Measurements from ENCODE around the gene COX6A2.

The COX6A2 gene

GRCh38 chr16:31386157-31386984 lies 41.8 kb downstream of the COX6A2 start:
- Histone ChIP-seq H3K9me3 (no peaks in the 10 kb centered on the region), H3K4me1 (no peaks in the 10 kb centered on the region), H3K4me3 (ENCODE audit: low read depth, low read length) (no peak overlapping the region), H3K36me3 (no peaks in the 10 kb centered on the region), H3K27me3 (peaks cover 9% of the 10 kb centered on the region; the same call in 1 of the 2 replicates)
- TF ChIP-seq CTCF (IDR thresholded peaks at IDR 0.05; ENCODE audit: low read depth, low read length) = no peak
- DNase-seq = no peak

GRCh38 chr16:31385680-31386079 lies 42.5 kb downstream of the COX6A2 start:
- Histone ChIP-seq H3K36me3 (no peaks in the 10 kb centered on the region), H3K27me3 (peaks cover 9% of the 10 kb centered on the region; the same call in 1 of the 2 replicates), H3K4me1 (no peaks in the 10 kb centered on the region), H3K9me3 (no peaks in the 10 kb centered on the region), H3K4me3 (ENCODE audit: low read depth, low read length) (no peak overlapping the region)
- no peak for DNase-seq
- TF ChIP-seq CTCF (IDR thresholded peaks at IDR 0.05; ENCODE audit: low read depth, low read length) = no peak

- peak; percentile 73 for TF ChIP-seq CTCF (IDR thresholded peaks at IDR 0.05; ENCODE audit: low read depth, low read length)
- Histone ChIP-seq H3K27me3 (0 out of 2 replicates have a peak, but pooled peaks cover 4% of the 10 kb centered on the region), H3K4me1 (no peaks in the 10 kb centered on the region), H3K36me3 (no peaks in the 10 kb centered on the region), H3K4me3 (ENCODE audit: low read depth, low read length) (no peak overlapping the region), H3K9me3 (no peaks in the 10 kb centered on the region)
- peak; percentile 63 for DNase-seq
These were observed 45.5 kb downstream of the COX6A2 start for GRCh38 chr16:31382485-31383161.

GRCh38 chr16:31380201-31380600 lies 48.0 kb downstream of the COX6A2 start:
- no peak for DNase-seq
- H3K36me3 ChIP-seq = no peaks in the 10 kb centered on the region
- TF ChIP-seq CTCF (IDR thresholded peaks at IDR 0.05; ENCODE audit: low read depth, low read length) = no peak
- 0 out of 2 replicates have a peak, but pooled peaks cover 4% of the 10 kb centered on the region for H3K27me3 ChIP-seq
- H3K4me1 ChIP-seq = no peaks in the 10 kb centered on the region
- no peak overlapping the region for H3K4me3 ChIP-seq (ENCODE audit: low read depth, low read length)
- no peaks in the 10 kb centered on the region for H3K9me3 ChIP-seq
